Activated CD4-positive, alpha-beta memory T cell treated with anti-CD3 and anti-CD28 coated beads for 36 hours (primary cell): ENCODE data around the gene PUDP. TPM values are rescaled to one million over a fixed set of nuclear protein-coding genes. Genes with fewer than 3 reads are reported as not detected.

Source experiments
- CTCF ChIA-PET: fragments of 350-600 bp; sonication (Branson Sonifier 250); formaldehyde crosslinking; loops from one replicate; lab custom pipeline; 2021; ENCODE audit warnings: antibody characterized with exemption, inconsistent platforms; lab: Charles Lee
- POLR2A ChIA-PET: fragments of 350-600 bp; sonication (Branson Sonifier 250); formaldehyde crosslinking; loops from one replicate; lab custom pipeline; 2021; ENCODE audit warnings: antibody characterized with exemption; lab: Charles Lee
- DNase-seq: peaks from one replicate; pipeline ENCODE4 v3.0.0-alpha.2; 2020
- H3K27ac Mint-ChIP-seq: one replicate; pipeline ENCODE4 v1.8.0; 2021; ENCODE audit warnings: mixed read lengths
- H3K27me3 Mint-ChIP-seq: one replicate; pipeline ENCODE4 v1.8.0; 2021; ENCODE audit warnings: mixed read lengths
- H3K36me3 Mint-ChIP-seq: one replicate; pipeline ENCODE4 v1.8.0; 2021; ENCODE audit warnings: mixed read lengths
- H3K4me1 Mint-ChIP-seq: one replicate; pipeline ENCODE4 v1.8.0; 2021; ENCODE audit warnings: low read depth, mixed read lengths
- H3K4me3 Mint-ChIP-seq: one replicate; pipeline ENCODE4 v1.8.0; 2021; ENCODE audit warnings: mild to moderate bottlenecking, mixed read lengths
- H3K9me3 Mint-ChIP-seq: one replicate; pipeline ENCODE4 v1.8.0; 2021; ENCODE audit warnings: mixed read lengths
- intact Hi-C: fragments of 100-400 bp; cut with micrococcal nuclease; formaldehyde crosslinking; loops from one replicate; pipeline ENCODE4 v1.15.1; 2023
- total RNA-seq, 2 experiments: library from RNA; stranded (reverse); gene quantifications; one replicate each; pipeline ENCODE4 v1.2.3, GENCODE V29; 2021

The PUDP gene
- total RNA-seq, 2 experiments from 2014 or later: 16.5 to 17.4 TPM

DNA sequence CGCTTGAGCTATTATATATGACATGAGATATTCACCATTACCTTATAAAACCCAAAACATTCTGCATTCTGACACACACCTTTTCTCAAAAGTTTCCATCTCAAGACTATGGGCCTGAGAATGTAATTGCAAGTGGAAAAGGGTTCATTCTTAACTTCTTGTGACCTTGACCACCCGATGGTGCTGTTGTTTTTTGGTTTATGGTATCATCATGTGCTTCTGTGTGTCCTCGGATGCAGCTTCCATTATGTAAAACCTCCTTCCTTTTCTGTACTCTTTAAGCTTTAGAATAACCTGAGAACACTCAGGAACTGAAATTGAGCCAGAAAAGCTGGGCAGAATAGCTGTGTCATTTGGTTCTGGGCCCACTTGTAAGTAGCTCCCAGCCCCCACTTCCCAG is 16.2 kb upstream of the PUDP start:
- ChIA-PET POLR2A (no interaction called here), CTCF (no interaction called here)
- no peaks in the 10 kb centered on the region for H3K9me3 Mint-ChIP-seq

DNA sequence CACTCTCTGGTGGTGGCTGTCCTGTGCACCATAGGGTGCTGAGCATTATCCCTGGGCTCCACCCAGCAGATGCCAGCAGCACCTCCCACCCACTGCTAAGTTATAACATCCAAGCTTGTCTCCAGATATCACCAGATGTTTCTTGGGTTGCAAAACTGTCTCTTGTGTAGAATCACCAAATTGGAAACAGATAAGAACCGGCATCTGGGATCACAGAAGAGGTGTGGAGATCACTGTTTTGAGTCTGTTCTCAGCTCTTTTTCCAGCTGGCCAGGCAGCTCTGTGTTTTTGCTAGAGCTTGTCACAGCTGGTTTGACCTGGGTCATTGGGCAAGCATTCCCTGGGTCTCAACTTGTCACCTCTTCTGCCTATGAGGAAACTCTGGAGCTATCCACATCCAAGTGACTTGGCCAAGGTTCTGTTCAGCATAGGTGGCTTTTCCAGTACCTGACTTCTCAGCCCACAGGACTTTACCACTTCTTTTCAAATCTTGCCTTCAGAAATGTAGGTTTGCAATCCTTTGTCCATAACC is 15.3 kb upstream of the PUDP start:
- intact Hi-C loops: no loop called here
- Mint-ChIP-seq H3K4me3 (no peak overlapping the region), H3K27ac (no peak overlapping the region), H3K9me3 (no peaks in the 10 kb centered on the region), H3K4me1 (no peaks in the 10 kb centered on the region), H3K36me3 (no peaks in the 10 kb centered on the region), H3K27me3 (no peaks in the 10 kb centered on the region)
- no peak for DNase-seq
- ChIA-PET POLR2A (no interaction called here), CTCF (no interaction called here)

More for the DNA sequence above, 16.2 kb upstream of the PUDP start:
- H3K27ac Mint-ChIP-seq: no peak overlapping the region
- no peaks in the 10 kb centered on the region for H3K36me3 Mint-ChIP-seq
- no peak for DNase-seq
- intact Hi-C loops: no loop called here
- H3K4me1 Mint-ChIP-seq: no peaks in the 10 kb centered on the region
- no peak overlapping the region for H3K4me3 Mint-ChIP-seq
- no peaks in the 10 kb centered on the region for H3K27me3 Mint-ChIP-seq

DNA sequence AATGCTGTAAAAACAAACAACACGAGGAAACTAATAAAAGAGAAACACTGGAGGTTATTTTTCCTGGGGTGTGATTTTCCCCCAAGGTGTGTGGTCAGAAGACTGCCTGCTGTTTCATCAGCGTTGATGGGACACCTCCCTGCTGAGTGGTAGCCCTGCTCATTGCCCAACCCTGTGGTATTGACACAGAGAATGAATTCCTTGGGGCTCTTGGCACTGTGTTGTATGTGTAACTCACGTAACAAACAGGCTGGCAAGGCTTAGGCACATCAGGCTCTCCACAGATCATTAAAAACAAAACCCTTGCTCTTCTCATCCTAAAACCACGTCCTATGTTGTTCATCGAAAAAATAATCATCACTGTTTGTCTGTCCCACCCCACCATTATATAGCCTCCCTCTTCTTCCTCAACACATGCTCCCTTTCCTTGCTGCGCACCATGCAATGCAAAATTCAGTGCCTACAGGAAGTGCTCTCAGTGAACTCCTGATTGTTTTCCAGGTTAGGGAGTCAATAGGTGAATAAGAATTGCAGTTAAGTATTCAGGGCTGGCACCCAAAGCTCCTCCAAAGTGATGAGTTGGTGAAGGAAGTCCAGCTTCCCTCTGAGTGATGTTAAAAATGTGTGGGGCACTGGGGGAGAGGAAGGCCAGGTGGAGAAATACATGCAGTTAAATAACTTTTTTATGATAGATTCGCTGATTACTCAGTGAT is 11.4 kb upstream of the PUDP start:
- POLR2A ChIA-PET: no interaction called here
- H3K27me3 Mint-ChIP-seq: no peaks in the 10 kb centered on the region
- H3K9me3 Mint-ChIP-seq: no peaks in the 10 kb centered on the region
- no peaks in the 10 kb centered on the region for H3K36me3 Mint-ChIP-seq
- CTCF ChIA-PET: no interaction called here
- intact Hi-C loops: no loop called here
- H3K4me3 Mint-ChIP-seq: no peak overlapping the region
- no peak for DNase-seq
- H3K4me1 Mint-ChIP-seq: no peaks in the 10 kb centered on the region
- H3K27ac Mint-ChIP-seq: no peak overlapping the region

DNA sequence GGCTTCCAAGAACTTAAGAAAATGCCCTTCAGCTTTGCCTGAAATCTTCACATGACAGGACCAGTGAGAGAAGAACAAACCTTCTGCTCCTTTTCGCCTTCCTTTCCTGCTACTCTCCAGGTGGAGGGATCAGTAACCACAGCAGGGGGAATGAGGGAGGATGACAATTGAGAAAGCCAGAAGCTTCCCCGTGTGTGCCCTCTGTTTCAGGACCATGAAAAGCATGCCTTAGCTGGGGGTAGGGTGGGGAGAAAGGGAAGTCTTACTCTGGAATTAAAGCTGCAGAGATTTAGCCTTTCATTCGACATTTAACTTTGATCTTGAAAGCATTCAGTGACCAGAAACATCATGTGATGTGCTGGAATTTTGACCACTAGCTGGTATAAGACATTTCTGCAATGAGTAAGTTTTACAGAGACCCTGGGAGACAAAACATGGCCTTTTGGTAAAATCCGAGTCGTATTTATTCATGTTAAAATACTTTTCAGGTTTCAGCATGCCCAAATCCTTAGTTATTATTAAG is 10.6 kb upstream of the PUDP start:
- Mint-ChIP-seq H3K36me3 (no peaks in the 10 kb centered on the region), H3K27ac (no peak overlapping the region), H3K4me3 (no peak overlapping the region), H3K4me1 (no peaks in the 10 kb centered on the region), H3K27me3 (no peaks in the 10 kb centered on the region), H3K9me3 (no peaks in the 10 kb centered on the region)
- intact Hi-C loops: no loop called here
- no peak for DNase-seq
- ChIA-PET POLR2A (no interaction called here), CTCF (no interaction called here)

DNA sequence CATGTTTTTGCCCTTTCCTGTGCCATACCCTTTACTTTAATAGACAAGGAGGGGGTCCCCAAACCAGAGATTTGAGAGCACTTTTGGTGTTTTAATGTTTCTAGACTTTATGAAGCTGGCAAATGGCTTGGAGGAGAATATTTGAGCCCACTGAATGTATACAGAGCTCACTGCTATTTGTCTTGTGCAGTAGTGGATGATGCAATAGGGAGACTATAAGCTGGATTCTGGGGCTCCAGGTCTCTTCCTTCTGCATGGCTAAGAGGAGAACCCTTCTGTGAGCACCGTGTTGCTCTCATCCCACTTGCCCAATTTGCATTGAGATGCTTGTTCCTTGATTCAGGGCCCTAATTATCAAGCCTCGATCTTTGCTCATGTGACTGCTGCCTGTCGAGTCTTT is 8.9 kb upstream of the PUDP start:
- Mint-ChIP-seq H3K27ac (no peak overlapping the region), H3K4me1 (no peaks in the 10 kb centered on the region), H3K27me3 (no peaks in the 10 kb centered on the region), H3K4me3 (no peak overlapping the region), H3K36me3 (no peaks in the 10 kb centered on the region), H3K9me3 (no peaks in the 10 kb centered on the region)
- ChIA-PET POLR2A (no interaction called here), CTCF (no interaction called here)
- intact Hi-C loops: no loop called here
- DNase-seq: no peak

DNA sequence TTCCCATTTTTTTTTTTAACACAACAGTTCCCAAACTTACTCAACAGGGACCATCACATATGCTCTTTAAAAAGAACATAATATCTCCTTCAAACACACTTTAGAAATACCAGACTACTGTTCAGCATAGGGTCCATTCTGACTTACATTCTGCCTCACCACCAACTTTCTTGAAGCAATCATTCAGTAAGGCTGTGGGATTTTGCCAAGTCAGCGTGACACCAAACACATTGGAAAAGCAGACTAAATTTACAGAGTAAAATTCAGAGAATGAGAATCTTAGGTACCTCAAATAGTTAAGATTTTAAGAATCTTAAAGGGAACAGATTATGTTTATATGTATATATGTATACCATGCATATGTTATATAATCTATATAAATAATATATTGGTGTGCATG is 7.2 kb upstream of the PUDP start:
- Mint-ChIP-seq H3K27me3 (no peaks in the 10 kb centered on the region), H3K9me3 (no peaks in the 10 kb centered on the region), H3K4me1 (no peaks in the 10 kb centered on the region), H3K27ac (no peak overlapping the region), H3K4me3 (no peak overlapping the region), H3K36me3 (no peaks in the 10 kb centered on the region)
- CTCF ChIA-PET: no interaction called here
- intact Hi-C loops: no loop called here
- POLR2A ChIA-PET: no interaction called here
- no peak for DNase-seq

DNA sequence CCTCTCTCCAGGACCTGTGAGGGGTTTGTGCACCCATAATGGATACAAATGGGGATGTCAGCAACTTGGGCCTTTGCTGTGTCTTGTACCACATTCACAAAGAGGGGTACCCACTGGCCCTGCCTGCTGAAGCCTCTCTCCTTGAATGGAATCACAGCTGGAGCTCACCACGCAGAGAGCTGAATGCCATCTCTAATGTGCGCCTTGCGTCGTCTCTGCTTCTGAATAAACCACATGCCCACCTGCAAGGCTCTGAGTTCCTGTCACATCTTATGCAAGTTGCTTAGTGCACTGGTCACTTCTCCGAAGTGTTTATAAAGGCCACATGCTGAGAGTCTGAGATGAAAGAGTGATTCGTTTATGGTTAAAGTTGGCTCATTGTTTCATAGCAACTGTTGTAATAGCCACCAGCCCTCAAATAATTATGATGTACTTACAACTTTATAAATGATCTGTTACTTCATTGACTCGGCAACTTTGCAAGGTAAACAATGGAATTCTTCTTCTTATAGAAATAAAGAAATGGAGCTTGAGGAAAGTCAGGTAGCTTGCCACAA is 6.2 kb upstream of the PUDP start:
- no peaks in the 10 kb centered on the region for H3K9me3 Mint-ChIP-seq
- CTCF ChIA-PET: no interaction called here
- H3K27ac Mint-ChIP-seq: no peak overlapping the region
- H3K4me1 Mint-ChIP-seq: no peaks in the 10 kb centered on the region
- no peaks in the 10 kb centered on the region for H3K27me3 Mint-ChIP-seq
- POLR2A ChIA-PET: no interaction called here
- no peak overlapping the region for H3K4me3 Mint-ChIP-seq
- DNase-seq: no peak
- intact Hi-C loops: no loop called here
- no peaks in the 10 kb centered on the region for H3K36me3 Mint-ChIP-seq

DNA sequence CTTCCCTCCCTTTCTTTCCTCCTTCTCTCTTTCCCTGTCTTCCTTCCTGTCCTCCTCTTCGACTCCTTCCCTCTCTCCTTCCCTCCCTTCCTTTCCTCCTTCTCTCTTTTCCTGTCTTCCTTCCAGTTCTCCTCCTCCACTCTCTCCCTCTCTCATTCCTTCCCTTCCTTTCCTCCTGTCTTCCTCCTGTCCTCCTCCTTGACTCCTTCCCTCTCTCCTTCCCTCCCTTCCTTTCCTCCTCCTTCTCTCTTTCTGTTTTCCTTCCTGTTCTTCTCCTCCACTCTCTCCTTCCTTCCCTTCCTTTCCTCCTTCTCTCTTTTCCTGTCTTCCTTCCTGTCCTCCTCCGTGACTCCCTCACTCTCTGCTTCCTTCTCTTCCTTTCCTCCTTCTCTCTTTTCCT is 5.3 kb upstream of the PUDP start:
- no peaks in the 10 kb centered on the region for H3K9me3 Mint-ChIP-seq
- H3K36me3 Mint-ChIP-seq: no peaks in the 10 kb centered on the region
- no peaks in the 10 kb centered on the region for H3K4me1 Mint-ChIP-seq
- CTCF ChIA-PET: no interaction called here
- POLR2A ChIA-PET: no interaction called here
- no peaks in the 10 kb centered on the region for H3K27me3 Mint-ChIP-seq
- H3K4me3 Mint-ChIP-seq: no peak overlapping the region
- H3K27ac Mint-ChIP-seq: no peak overlapping the region
- no peak for DNase-seq
- intact Hi-C loops: no loop called here

DNA sequence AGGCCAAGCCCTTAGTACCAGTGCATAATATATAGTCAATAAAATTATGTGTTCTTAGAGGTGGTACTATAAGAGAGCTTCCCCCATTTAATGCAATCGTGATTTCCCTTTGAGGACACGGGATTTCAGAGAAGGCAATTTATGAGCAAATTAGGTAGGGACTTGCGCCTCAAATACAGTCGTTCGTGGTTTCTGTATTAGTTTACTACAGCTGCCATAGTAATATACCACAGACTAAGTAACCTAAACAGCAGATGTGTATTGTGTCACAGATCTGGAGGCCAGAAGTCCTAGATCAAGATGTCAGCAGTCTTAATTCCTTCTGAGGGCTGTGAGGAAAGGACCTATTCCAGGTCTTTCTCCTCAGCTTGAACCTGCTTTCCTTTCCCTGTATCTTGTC is 1.5 kb upstream of the PUDP start:
- H3K36me3 Mint-ChIP-seq: no peaks in the 10 kb centered on the region
- no peaks in the 10 kb centered on the region for H3K27me3 Mint-ChIP-seq
- CTCF ChIA-PET: interaction anchor here (1.0 kb wide), 1 partner anchor 22 kb away, joined by 3 read pairs; no protein-coding TSS in a partner anchor
- no peak for DNase-seq
- intact Hi-C loops: loop anchor here (10.0 kb wide), 1 partner anchor 95 kb away; no protein-coding TSS in a partner anchor
- no peak overlapping the region for H3K27ac Mint-ChIP-seq
- peaks cover 12% of the 10 kb centered on the region for H3K4me1 Mint-ChIP-seq
- POLR2A ChIA-PET: interaction anchor here (0.6 kb wide), 1 partner anchor 1477 kb away, joined by 3 read pairs; no protein-coding TSS in a partner anchor
- H3K9me3 Mint-ChIP-seq: no peaks in the 10 kb centered on the region
- no peak overlapping the region for H3K4me3 Mint-ChIP-seq

DNA sequence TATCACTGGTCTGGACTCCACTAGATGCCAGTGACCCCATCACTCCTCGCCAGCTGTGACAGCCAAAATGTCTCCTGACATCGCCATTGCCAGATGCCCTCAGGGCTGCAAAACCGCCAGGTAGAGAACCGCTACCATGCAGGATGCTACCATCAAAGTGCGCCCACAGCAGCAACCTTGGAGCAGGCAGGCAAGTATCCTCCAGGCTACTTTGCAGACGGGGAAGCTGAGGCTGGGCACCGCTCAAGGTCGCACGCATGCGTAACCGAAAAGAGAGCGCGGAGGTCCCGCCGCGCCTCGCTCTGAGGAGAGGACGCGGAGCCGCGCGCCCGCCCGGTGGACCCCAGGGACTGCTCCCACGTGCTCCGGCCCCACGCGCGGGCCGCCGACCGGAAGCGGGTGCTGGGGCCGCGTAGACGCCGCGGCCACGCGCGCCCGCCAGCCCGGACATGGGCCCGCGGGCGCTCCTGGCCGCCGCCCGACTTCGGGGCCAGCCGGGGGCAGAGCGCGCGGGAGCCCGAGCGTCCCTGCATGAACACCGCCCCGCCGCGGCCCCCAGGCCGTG is 458 bp downstream of the PUDP start, which contains the start of gene STS:
Gene STS (plus strand): TSS at position 300 of the 565 bp plus-strand sequence. CDS start 105,488 bp downstream, outside the sequence.
- ChIA-PET CTCF (no interaction called here), POLR2A (interaction anchor here (0.7 to 1.1 kb wide), 2 partner anchors 87 to 632 kb away, joined by 4 to 5 read pairs; no protein-coding TSS in a partner anchor)
- Mint-ChIP-seq H3K36me3 (no peaks in the 10 kb centered on the region), H3K27me3 (no peaks in the 10 kb centered on the region), H3K4me3 (peak within 1 kb of the TSS; percentile 80), H3K9me3 (no peaks in the 10 kb centered on the region), H3K27ac (peak within 1 kb of the TSS; percentile 85), H3K4me1 (peaks cover 15% of the 10 kb centered on the region)
- intact Hi-C loops: loop anchor here (10.0 kb wide), 1 partner anchor 93 kb away; no protein-coding TSS in a partner anchor
- peak; percentile 40 for DNase-seq

DNA sequence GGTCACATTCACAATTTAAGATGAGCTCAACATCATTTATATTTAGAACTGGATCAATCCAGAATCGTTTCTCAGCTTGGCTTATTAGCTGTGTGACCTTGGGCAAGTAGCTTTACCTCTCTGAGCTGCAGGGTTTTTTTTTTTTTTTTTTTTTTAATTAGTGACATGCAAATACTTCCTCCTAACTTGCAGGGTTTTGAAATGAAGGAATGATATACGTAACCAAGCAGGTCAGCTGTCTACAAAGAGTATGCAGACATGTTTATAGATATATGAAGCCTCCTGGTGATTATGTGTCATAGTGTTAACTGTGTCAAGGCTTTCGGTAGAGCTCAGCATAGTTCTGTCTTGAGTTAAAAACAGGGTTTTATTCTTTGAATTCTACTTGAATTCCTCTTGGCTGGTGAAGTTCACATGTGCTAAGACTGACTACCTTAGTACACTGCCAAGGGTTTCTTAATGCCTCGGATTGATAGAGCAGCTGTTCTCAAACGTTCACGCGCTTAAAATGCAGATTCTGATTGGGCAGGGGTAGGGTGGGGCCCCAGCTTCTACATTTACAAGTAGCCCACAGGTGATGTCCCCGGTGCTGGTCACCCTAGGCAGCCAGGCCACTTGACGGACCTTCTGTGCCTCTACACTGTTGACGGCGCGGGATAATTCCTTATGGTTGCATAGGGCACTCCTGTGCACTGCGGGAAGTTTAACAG is 1.1 kb downstream of the PUDP start:
- DNase-seq: peak; percentile 33
- H3K36me3 Mint-ChIP-seq: no peaks in the 10 kb centered on the region
- H3K4me1 Mint-ChIP-seq: peaks cover 15% of the 10 kb centered on the region
- CTCF ChIA-PET: interaction anchor here (0.6 to 0.7 kb wide), 2 partner anchors 24 to 167 kb away, joined by 3 read pairs; no protein-coding TSS in a partner anchor
- no peaks in the 10 kb centered on the region for H3K27me3 Mint-ChIP-seq
- intact Hi-C loops: loop anchor here (10.0 kb wide), 1 partner anchor 92 kb away; no protein-coding TSS in a partner anchor
- peak overlapping the region; percentile 78 for H3K27ac Mint-ChIP-seq
- peak overlapping the region; percentile 80 for H3K4me3 Mint-ChIP-seq
- POLR2A ChIA-PET: interaction anchor here (0.7 to 1.1 kb wide), 2 partner anchors 87 to 632 kb away, joined by 4 to 5 read pairs; no protein-coding TSS in a partner anchor
- no peaks in the 10 kb centered on the region for H3K9me3 Mint-ChIP-seq
